NT2/D1 (cell line): ENCODE measurements around the gene WSB1.
"Not testable (repeated sequence)": the region's sequence is repeated elsewhere in the genome, so short reads cannot be mapped to it uniquely, and the experiment has no call there.

Experiments used
- YY1 ChIP-seq: IDR thresholded peaks from 2 replicates; pipeline ENCODE4 v1.6.1; 2011; ENCODE audit not compliant: insufficient read length, insufficient read depth
- ZNF274 ChIP-seq: IDR thresholded peaks from 2 replicates; pipeline ENCODE4 v1.6.1; 2011; ENCODE audit warnings: mild to moderate bottlenecking, low read depth, low read length

- not testable (repeated sequence) for TF ChIP-seq YY1, ZNF274
These were observed 39.1 kb upstream of the WSB1 start for GRCh38 chr17:27254802-27255201.
